A549 (cell line): Measurements from ENCODE around the gene MCRS1. TPM values are rescaled to one million over a fixed set of nuclear protein-coding genes. Genes with fewer than 3 reads are reported as not detected.

ENCODE experiments used
- ATAC-seq, 2 experiments: fragments of 200-7000 bp in 1 of 2; fragments of >200 bp in 1 of 2; cut with Nextera tagmentation in 1 of 2; cut with Tn5 transposase in 1 of 2; 3 replicates each; pipeline versions ENCODE4 v1.8.0 to v1.9.1; 2018 to 2020; ENCODE audit warnings: mild to moderate bottlenecking in 1 of 2, moderate library complexity in 1 of 2
- CTCF ChIA-PET: fragments of 300-600 bp; sonication (Branson Sonifier 250); formaldehyde crosslinking; extraction: SDS; loops from one replicate; lab custom pipeline; 2021; ENCODE audit warnings: antibody characterized with exemption, inconsistent platforms; lab: Yijun Ruan, JAX
- POLR2A ChIA-PET: fragments of 350-600 bp; formaldehyde crosslinking; extraction: SDS; loops from one replicate; lab custom pipeline; 2021; ENCODE audit warnings: antibody characterized with exemption, inconsistent platforms; lab: Yijun Ruan, JAX
- DNase-seq, 2 experiments: peaks; one replicate each; pipeline versions ENCODE4 v3.0.0 to v3.0.0-alpha.2; 2011 to 2016; ENCODE audit warnings: low read depth in 1 of 2, low spot score in 1 of 2
- FAIRE-seq: peaks from 2 replicates; lab custom pipeline; 2011; peaks lifted over from hg19 to GRCh38; lab: Jason Lieb, UNC
- H3K27ac ChIP-seq, 2 experiments: fragments of >200 bp; sonication (Bioruptor Twin); formaldehyde crosslinking; 3 replicates each; pipeline ENCODE4 v1.5.1; 2016 to 2017
- H3K4me1 ChIP-seq: fragments of >200 bp; sonication (Bioruptor Twin); formaldehyde crosslinking; 3 replicates; pipeline ENCODE4 v1.6.1; 2016
- H3K4me2 ChIP-seq: fragments of >200 bp; sonication (Bioruptor Twin); formaldehyde crosslinking; 3 replicates; pipeline ENCODE4 v1.6.1; 2016
- H3K4me3 ChIP-seq: fragments of >200 bp; sonication (Bioruptor Twin); formaldehyde crosslinking; 3 replicates; pipeline ENCODE4 v1.5.1; 2016
- H3K9me3 ChIP-seq: fragments of >200 bp; sonication (Bioruptor Twin); formaldehyde crosslinking; 3 replicates; pipeline ENCODE4 v1.6.1; 2016
- CBX8 ChIP-seq: fragments of 200-600 bp; sonication (generic); IDR thresholded peaks from 2 replicates; pipeline ENCODE4 v1.6.1; 2016
- CEBPB ChIP-seq, 2 experiments: fragments of >200 bp in 1 of 2; sonication (Bioruptor Twin) in 1 of 2; formaldehyde crosslinking in 1 of 2; IDR thresholded peaks; 2 replicates each; pipeline ENCODE4 v1.6.1; 2012 to 2016
- CTCF ChIP-seq: fragments of >200 bp; sonication (Bioruptor Twin); formaldehyde crosslinking; IDR thresholded peaks from 3 replicates; pipeline ENCODE4 v1.5.1; 2016
- EHMT2 ChIP-seq: fragments of 200-600 bp; sonication (generic); IDR thresholded peaks from 2 replicates; pipeline ENCODE4 v1.6.1; 2016; ENCODE audit warnings: antibody characterized with exemption, low read depth, mild to moderate bottlenecking, moderate library complexity
- GATA3 ChIP-seq: IDR thresholded peaks from 2 replicates; pipeline ENCODE4 v1.6.1; 2012; ENCODE audit warnings: borderline replicate concordance
- HDAC2 ChIP-seq: fragments of 200-600 bp; sonication (generic); IDR thresholded peaks from 2 replicates; pipeline ENCODE4 v1.6.1; 2016
- HES2 ChIP-seq: fragments of >200 bp; sonication (Bioruptor Twin); formaldehyde crosslinking; IDR thresholded peaks from 2 replicates; pipeline ENCODE4 v1.6.1; 2016
- HOXB5 ChIP-seq: fragments of 250-450 bp; sonication (Bioruptor Pico); IDR thresholded peaks from 2 replicates; pipeline ENCODE4 v1.5.0; 2020; ENCODE audit warnings: mild to moderate bottlenecking, moderate library complexity
- JUN ChIP-seq, 2 experiments: fragments of >200 bp; sonication (Bioruptor Twin); formaldehyde crosslinking; IDR thresholded peaks; 2 replicates in 1 of 2; 3 replicates in 1 of 2; pipeline ENCODE4 v1.6.1; 2016 to 2017
- MAX ChIP-seq: IDR thresholded peaks from 2 replicates; pipeline ENCODE4 v1.6.1; 2012
- NPAS2 ChIP-seq: fragments of 250-450 bp; sonication (Bioruptor Pico); IDR thresholded peaks from 2 replicates; pipeline ENCODE4 v1.8.0; 2022; ENCODE audit warnings: mild to moderate bottlenecking, moderate library complexity, borderline replicate concordance
- NR3C1 ChIP-seq: fragments of >200 bp; sonication (Bioruptor Twin); formaldehyde crosslinking; IDR thresholded peaks from 3 replicates; pipeline ENCODE4 v1.6.1; 2017
- POLR2A ChIP-seq: IDR thresholded peaks from 2 replicates; pipeline ENCODE4 v1.6.1; 2012; ENCODE audit warnings: mild to moderate bottlenecking, low read length
- RAD21 ChIP-seq, 2 experiments: fragments of >200 bp in 1 of 2; sonication (Bioruptor Twin) in 1 of 2; formaldehyde crosslinking in 1 of 2; IDR thresholded peaks in 1 of 2; conservative IDR thresholded peaks in 1 of 2; 2 replicates in 1 of 2; 3 replicates in 1 of 2; pipeline ENCODE4 v1.6.1; 2012 to 2018; ENCODE audit warnings: inconsistent platforms in 1 of 2
- RARB ChIP-seq: fragments of 250-450 bp; sonication (Bioruptor Pico); IDR thresholded peaks from 2 replicates; pipeline ENCODE4 v1.8.0; 2021; ENCODE audit warnings: mild to moderate bottlenecking, moderate library complexity
- RCOR1 ChIP-seq: fragments of 150-350 bp; IDR thresholded peaks from 2 replicates; pipeline ENCODE4 v1.6.1; 2014; ENCODE audit warnings: antibody characterized with exemption, low read length, low read depth
- SREBF2 ChIP-seq: fragments of 450-650 bp; IDR thresholded peaks from 2 replicates; pipeline ENCODE4 v1.6.1; 2014; ENCODE audit warnings: mild to moderate bottlenecking, moderate library complexity
- TFCP2L1 ChIP-seq: fragments of 250-450 bp; sonication (Bioruptor Pico); IDR thresholded peaks from 2 replicates; pipeline ENCODE4 v1.5.0; 2021; ENCODE audit warnings: mild to moderate bottlenecking
- TP53 ChIP-seq: fragments of 250-450 bp; sonication (Bioruptor Pico); IDR thresholded peaks from 2 replicates; pipeline ENCODE4 v1.5.0; 2021; ENCODE audit warnings: mild to moderate bottlenecking, moderate library complexity
- ZFP36 ChIP-seq: fragments of 450-650 bp; IDR thresholded peaks from 2 replicates; pipeline ENCODE4 v1.6.1; 2014; ENCODE audit warnings: borderline replicate concordance; ENCODE audit not compliant: partially characterized antibody
- ZNF302 ChIP-seq: fragments of 250-450 bp; sonication (Bioruptor Pico); IDR thresholded peaks from 2 replicates; pipeline ENCODE4 v1.9.0; 2021; ENCODE audit warnings: inconsistent platforms, mild to moderate bottlenecking, moderate library complexity
- ZSCAN20 ChIP-seq: fragments of 250-450 bp; sonication (Bioruptor Pico); IDR thresholded peaks from 2 replicates; pipeline ENCODE4 v1.8.0; 2022; ENCODE audit warnings: mild to moderate bottlenecking, moderate library complexity
- WGBS: methylation state at CpG from one replicate; pipeline ENCODE4 v1.1.6; 2017; ENCODE audit errors: missing lambda C conversion rate; 5-methylcytosine and 5-hydroxymethylcytosine counted together
- polyA plus RNA-seq, 4 experiments: library from polyadenylated mRNA; depleted of rRNA in 3 of 4; stranded (reverse); fragments of >200 nt; fragmentation: RNase III in 1 of 4; extraction: RNeasy Plus Mini Kit Qiagen cat#74134 plus additional on column Dnase treatment in 1 of 4; gene quantifications; 2 replicates in 3 of 4; 3 replicates in 1 of 4; pipeline ENCODE4 v1.2.3, GENCODE V29; 2011 to 2017

Gene MCRS1
- polyA plus RNA-seq, 2 of the 4 experiments (the other 2 are of a cell fraction), result 64.1 to 68.5 TPM

- ChIA-PET CTCF (interaction anchor here (0.6 to 1.8 kb wide), 8 partner anchors 9 to 239 kb away, joined by 3 to 8 read pairs (median 3); no protein-coding TSS in a partner anchor), POLR2A (interaction anchor here (0.7 to 1.5 kb wide), 2 partner anchors 22 to 152 kb away, joined by 3 read pairs; partner anchors contain the start of gene TMBIM6)
- ATAC-seq, result peak in 1 of 2 experiments; percentile 24; a peak in 1 of 6 replicates
- 83% methylated on average over 4 of the region's 4 CpGs for WGBS
- no peak for TF ChIP-seq HES2
- no peak for TF ChIP-seq EHMT2
- no peak for TF ChIP-seq RCOR1
- no peak for TF ChIP-seq TFCP2L1 (CRISPR knock-in tag)
- TF ChIP-seq RAD21 (conservative IDR thresholded peaks at IDR 0.05 in 1 of 2, IDR thresholded peaks at IDR 0.05 in 1 of 2), result no peak
- TF ChIP-seq CTCF, result no peak
- no peak for TF ChIP-seq JUN (IDR thresholded peaks at IDR 0.05)
- no peak for TF ChIP-seq RARB (CRISPR knock-in tag)
- no peak for TF ChIP-seq TP53 (CRISPR knock-in tag)
- TF ChIP-seq HDAC2, result no peak
- TF ChIP-seq ZSCAN20 (CRISPR knock-in tag), result no peak
- TF ChIP-seq CBX8, result no peak
- TF ChIP-seq ZFP36, result no peak
- TF ChIP-seq POLR2A, result no peak
- TF ChIP-seq SREBF2, result no peak
- TF ChIP-seq HOXB5, result no peak
- no peaks in the 10 kb centered on the region for H3K4me1 ChIP-seq
- no peak overlapping the region for H3K27ac ChIP-seq
- no peak overlapping the region for H3K4me2 ChIP-seq
- no peak for DNase-seq
- no peak for FAIRE-seq
- H3K4me3 ChIP-seq, result no peak overlapping the region
- no peaks in the 10 kb centered on the region for H3K9me3 ChIP-seq
Observed at GRCh38 chr12:49588721-49589516, 21.0 kb upstream of the MCRS1 start.

GRCh38 chr12:49588281-49588680, 20.3 kb upstream of the MCRS1 start:
- Histone ChIP-seq H3K4me3 (no peak overlapping the region), H3K27ac (no peak overlapping the region), H3K4me2 (no peak overlapping the region), H3K9me3 (no peaks in the 10 kb centered on the region), H3K4me1 (peaks cover 2% of the 10 kb centered on the region; the same call in 2 of the 3 replicates)
- ChIA-PET POLR2A (interaction anchor here (0.7 kb wide), 1 partner anchor 153 kb away, joined by 3 read pairs; the partner anchor contains the start of gene TMBIM6), CTCF (interaction anchor here (0.6 to 2.4 kb wide), 10 partner anchors 8 to 257 kb away, joined by 3 to 9 read pairs (median 4); no protein-coding TSS in a partner anchor)
- 97% methylated on average over 7 of the region's 7 CpGs for WGBS
- TF ChIP-seq MAX, result no peak
- TF ChIP-seq HDAC2, result no peak
- no peak for TF ChIP-seq GATA3
- no peak for TF ChIP-seq NPAS2 (CRISPR knock-in tag)
- no peak for TF ChIP-seq NR3C1
- DNase-seq (no peak), FAIRE-seq (no peak), ATAC-seq (no peak)

GRCh38 chr12:49587174-49587908, 19.4 kb upstream of the MCRS1 start:
- ChIA-PET CTCF (interaction anchor here (0.6 to 2.8 kb wide), 6 partner anchors 9 to 299 kb away, joined by 3 to 9 read pairs (median 4); no protein-coding TSS in a partner anchor), POLR2A (no interaction called here)
- peak in 1 of 2 experiments; percentile 60; a peak in 4 of 6 replicates for ATAC-seq

More at GRCh38 chr12:49587174-49587908, 19.4 kb upstream of the MCRS1 start:
- H3K4me2 ChIP-seq, result no peak overlapping the region
- no peaks in the 10 kb centered on the region for H3K9me3 ChIP-seq
- peak in 1 of 2 experiments; percentile 24; a peak in 1 of 4 replicates for TF ChIP-seq CEBPB (IDR thresholded peaks at IDR 0.05)
- no peak for TF ChIP-seq ZNF302 (CRISPR knock-in tag)
- H3K4me1 ChIP-seq, result peaks cover 11% of the 10 kb centered on the region; the same call in 2 of the 3 replicates
- H3K4me3 ChIP-seq, result no peak overlapping the region
- 85% methylated on average over 11 of the region's 11 CpGs for WGBS
- H3K27ac ChIP-seq, result no peak overlapping the region
- DNase-seq, result peak in 1 of 2 experiments; percentile 32
- FAIRE-seq, result no peak
